IMR-90 (cell line): ENCODE results near the gene COL8A1. TPM values are rescaled to one million over a fixed set of nuclear protein-coding genes. Genes with fewer than 3 reads are reported as not detected.

Experiments used
- ATAC-seq: fragments of 200-7000 bp; cut with Tn5 transposase; 2 replicates; pipeline ENCODE4 v1.9.1; 2020; ENCODE audit warnings: low read depth, mild to moderate bottlenecking, moderate library complexity
- BruUV-seq: library from RNA; stranded (reverse); fragments of 400-500 nt; replicated peaks from 2 replicates; lab custom pipeline; 2021; lab: Mats Ljungman, UMichigan
- CTCF ChIA-PET: fragments of 300-600 bp; formaldehyde crosslinking; extraction: SDS; loops from one replicate; lab custom pipeline; 2021; ENCODE audit warnings: antibody characterized with exemption; lab: Yijun Ruan, JAX
- POLR2A ChIA-PET: fragments of 300-600 bp; sonication (Branson Sonifier 250); formaldehyde crosslinking; loops from one replicate; lab custom pipeline; 2022; ENCODE audit warnings: antibody characterized with exemption; ENCODE audit not compliant: unreplicated experiment; lab: Charles Lee
- DNase-seq: peaks from one replicate; pipeline ENCODE4 v3.0.0; 2013
- H2AFZ ChIP-seq: replicated peaks from 2 replicates; pipeline ENCODE3; 2013; ENCODE audit warnings: low read length, mild to moderate bottlenecking; ENCODE audit not compliant: poor library complexity
- H2AK5ac ChIP-seq: 2 replicates; pipeline ENCODE4 v1.6.1; 2013; ENCODE audit warnings: low read depth, low read length, inconsistent platforms
- H2AK9ac ChIP-seq: replicated peaks from 2 replicates; pipeline ENCODE3; 2013; ENCODE audit warnings: mild to moderate bottlenecking, low read depth, low read length, moderate library complexity; ENCODE audit not compliant: poor library complexity
- H2BK120ac ChIP-seq: 2 replicates; pipeline ENCODE4 v1.6.1; 2013; ENCODE audit warnings: low read depth, low read length, inconsistent platforms
- H2BK15ac ChIP-seq: 3 replicates; pipeline ENCODE4 v1.6.1; 2013; ENCODE audit warnings: low read depth, low read length, inconsistent platforms
- H2BK20ac ChIP-seq: 2 replicates; pipeline ENCODE4 v1.6.1; 2013; ENCODE audit warnings: low read depth, mild to moderate bottlenecking, inconsistent platforms, low read length, moderate library complexity
- H2BK5ac ChIP-seq: 2 replicates; pipeline ENCODE4 v1.6.1; 2013; ENCODE audit warnings: mild to moderate bottlenecking, low read depth, low read length, inconsistent platforms; ENCODE audit not compliant: poor library complexity, severe bottlenecking
- H3K14ac ChIP-seq: replicated peaks from 2 replicates; pipeline ENCODE4 v1.6.1; 2013; ENCODE audit warnings: low read depth, low read length, inconsistent platforms
- H3K18ac ChIP-seq: 2 replicates; pipeline ENCODE4 v1.6.1; 2013; ENCODE audit warnings: low read depth, low read length, control low read depth
- H3K23ac ChIP-seq: 2 replicates; pipeline ENCODE4 v1.6.1; 2013; ENCODE audit warnings: low read depth, low read length, inconsistent platforms
- H3K27ac ChIP-seq: 2 replicates; pipeline ENCODE4 v1.5.1; 2013; ENCODE audit warnings: mild to moderate bottlenecking, control low read depth, low read length; ENCODE audit not compliant: insufficient read depth
- H3K27me3 ChIP-seq: 2 replicates; pipeline ENCODE4 v1.6.1; 2013; ENCODE audit warnings: low read length; ENCODE audit not compliant: control insufficient read depth, insufficient read depth
- H3K36me3 ChIP-seq: 2 replicates; pipeline ENCODE4 v1.6.1; 2013; ENCODE audit warnings: low read length, mixed read lengths; ENCODE audit not compliant: control insufficient read depth, insufficient read depth
- H3K4ac ChIP-seq: 2 replicates; pipeline ENCODE4 v1.6.1; 2013; ENCODE audit warnings: low read depth, low read length, inconsistent platforms
- H3K4me1 ChIP-seq: 2 replicates; pipeline ENCODE4 v1.6.1; 2013; ENCODE audit warnings: low read length, mixed read lengths; ENCODE audit not compliant: control insufficient read depth, insufficient read depth
- H3K4me2 ChIP-seq: 2 replicates; pipeline ENCODE4 v1.6.1; 2013; ENCODE audit warnings: low read depth, mild to moderate bottlenecking, control low read depth, low read length, moderate library complexity
- H3K4me3 ChIP-seq: 2 replicates; pipeline ENCODE4 v1.5.1; 2013; ENCODE audit warnings: low read depth, mild to moderate bottlenecking, control low read depth, low read length, moderate library complexity; ENCODE audit not compliant: insufficient read depth
- H3K56ac ChIP-seq: 2 replicates; pipeline ENCODE4 v1.6.1; 2013; ENCODE audit warnings: low read length, inconsistent platforms; ENCODE audit not compliant: insufficient read depth; ENCODE audit errors: extremely low read depth
- H3K79me1 ChIP-seq, 2 experiments: 2 replicates each; pipeline ENCODE4 v1.6.1; 2013; ENCODE audit warnings: low read length in 2 of 2, inconsistent platforms in 1 of 2, low read depth in 1 of 2
- H3K9ac ChIP-seq: 2 replicates; pipeline ENCODE4 v1.6.1; 2013; ENCODE audit warnings: low read depth, low read length, control low read depth
- H3K9me1 ChIP-seq: 2 replicates; pipeline ENCODE4 v1.6.1; 2013; ENCODE audit warnings: low read length, inconsistent platforms; ENCODE audit not compliant: insufficient read depth
- H3K9me3 ChIP-seq: 2 replicates; pipeline ENCODE4 v1.6.1; 2013; ENCODE audit warnings: low read length; ENCODE audit not compliant: control insufficient read depth, insufficient read depth
- H4K20me1 ChIP-seq: 2 replicates; pipeline ENCODE4 v1.6.1; 2013; ENCODE audit warnings: low read length, inconsistent platforms; ENCODE audit not compliant: insufficient read depth
- H4K5ac ChIP-seq: 2 replicates; pipeline ENCODE4 v1.6.1; 2013; ENCODE audit warnings: mild to moderate bottlenecking, low read depth, low read length, control low read depth
- H4K8ac ChIP-seq, 2 experiments: 2 replicates each; pipeline ENCODE4 v1.6.1; 2013; ENCODE audit warnings: low read depth in 2 of 2, low read length in 2 of 2, control low read depth in 1 of 2, inconsistent platforms in 1 of 2
- H4K91ac ChIP-seq: 2 replicates; pipeline ENCODE4 v1.6.1; 2013; ENCODE audit warnings: low read depth, low read length, inconsistent platforms; ENCODE audit not compliant: insufficient read depth
- CEBPB ChIP-seq: IDR thresholded peaks from 2 replicates; pipeline ENCODE4 v1.6.1; 2012; ENCODE audit warnings: low read depth, low read length, improper control_type of control experiment
- CHD1 ChIP-seq: IDR thresholded peaks from 2 replicates; pipeline ENCODE4 v1.6.1; 2012; ENCODE audit warnings: low read depth, low read length, improper control_type of control experiment
- CTCF ChIP-seq: conservative IDR thresholded peaks from 2 replicates; pipeline ENCODE4 v1.5.1; 2012; ENCODE audit warnings: mild to moderate bottlenecking, low read depth, low read length, improper control_type of control experiment
- ELK1 ChIP-seq: fragments of 150-350 bp; IDR thresholded peaks from 2 replicates; pipeline ENCODE4 v1.6.1; 2016; ENCODE audit warnings: low read depth, mild to moderate bottlenecking, low read length, moderate library complexity, borderline replicate concordance
- FOS ChIP-seq: fragments of 150-350 bp; IDR thresholded peaks from 2 replicates; pipeline ENCODE4 v1.6.1; 2016; ENCODE audit warnings: low read depth, low read length
- MAZ ChIP-seq: IDR thresholded peaks from 2 replicates; pipeline ENCODE4 v1.6.1; 2012; ENCODE audit warnings: low read depth, mild to moderate bottlenecking, low read length, improper control_type of control experiment, moderate library complexity, borderline replicate concordance
- MXI1 ChIP-seq: IDR thresholded peaks from 2 replicates; pipeline ENCODE4 v1.6.1; 2012; ENCODE audit warnings: low read depth, mild to moderate bottlenecking, low read length, moderate library complexity, borderline replicate concordance
- NFE2L2 ChIP-seq: fragments of 150-350 bp; IDR thresholded peaks from 2 replicates; pipeline ENCODE4 v1.6.1; 2016; ENCODE audit warnings: low read depth, mild to moderate bottlenecking, low read length
- POLR2A ChIP-seq: IDR thresholded peaks from 2 replicates; pipeline ENCODE4 v1.6.1; 2012; ENCODE audit warnings: mild to moderate bottlenecking, low read depth, low read length
- RAD21 ChIP-seq: IDR thresholded peaks from 2 replicates; pipeline ENCODE4 v1.6.1; 2012; ENCODE audit warnings: low read length, improper control_type of control experiment
- RFX5 ChIP-seq: IDR thresholded peaks from 2 replicates; pipeline ENCODE4 v1.8.0; 2012; ENCODE audit warnings: low read depth, mild to moderate bottlenecking, low read length, moderate library complexity
- SMC3 ChIP-seq: fragments of 150-350 bp; IDR thresholded peaks from 2 replicates; pipeline ENCODE4 v1.6.1; 2016; ENCODE audit warnings: low read depth, mild to moderate bottlenecking, antibody characterized with exemption, low read length, moderate library complexity
- WGBS, 2 experiments: methylation state at CpG; one replicate each; pipeline versions ENCODE4 v1.1.5 to v1.1.7; 2013; ENCODE audit warnings: missing lambda C conversion rate in 2 of 2; ENCODE audit not compliant: insufficient read length in 1 of 2; ENCODE audit errors: extremely low coverage in 2 of 2; 5-methylcytosine and 5-hydroxymethylcytosine counted together
- dilution Hi-C: fragments of 300-500 bp; cut with HindIII; formaldehyde crosslinking; loops from one replicate; pipeline ENCODE4 v1.14.3; 2018; ENCODE audit warnings: low sequenced_read_pairs; ENCODE audit not compliant: unreplicated experiment
- in situ Hi-C: fragments of 300-500 bp; cut with MboI; formaldehyde crosslinking; loops from 3 replicates; pipeline ENCODE4 v1.14.3; 2019; ENCODE audit warnings: low sequenced_read_pairs, inconsistent platforms, mixed read lengths
- intact Hi-C: fragments of 100-400 bp; cut with micrococcal nuclease; formaldehyde crosslinking; loops from 2 replicates; pipeline ENCODE4 v1.10.0; 2022
- polyA plus RNA-seq, 3 experiments: library from polyadenylated mRNA; depleted of rRNA; stranded (reverse); fragments of >200 nt; gene quantifications; 2 replicates each; pipeline ENCODE4 v1.2.3, GENCODE V29; 2012; ENCODE audit warnings: low replicate concordance in 1 of 3
- total RNA-seq: library from RNA; depleted of rRNA; stranded (reverse); fragments of >200 nt; gene quantifications from 2 replicates; pipeline ENCODE4 v1.2.3, GENCODE V29; 2012

COL8A1 gene
- total and polyA plus RNA-seq, 2 of the 4 experiments (the other 2 are of a cell fraction), result 119 to 151 TPM

- in situ Hi-C loops, result loop anchor here (25.0 kb wide), 1 partner anchor 891 kb away; no protein-coding TSS in a partner anchor
- intact Hi-C loops, result no loop called here
Measured at GRCh38 chr3:99845999-99846398, 207.6 kb downstream of the COL8A1 start.

More at GRCh38 chr3:99845999-99846398, 207.6 kb downstream of the COL8A1 start:
- Histone ChIP-seq H3K27ac (peak overlapping the region; percentile 35; the same call in 1 of the 2 replicates), H4K8ac (no peak overlapping the region; a peak in 1 of 4 replicates), H3K23ac (no peak overlapping the region), H3K9ac (no peak overlapping the region), H3K4me1 (peaks cover 15% of the 10 kb centered on the region), H2BK120ac (no peak overlapping the region), H3K4me2 (no peak overlapping the region), H2BK5ac (peak overlapping the region; percentile 53), H3K4ac (no peak overlapping the region), H2AK9ac (no peak overlapping the region), H3K14ac (no peak overlapping the region), H2AFZ (no peak overlapping the region), H2BK20ac (no peak overlapping the region), H3K9me3 (no peaks in the 10 kb centered on the region), H3K18ac (0 out of 2 replicates have a peak overlapping the region, but pooled peaks have one; percentile 45), H3K36me3 (peaks cover 17% of the 10 kb centered on the region), H3K79me1 (peaks cover 32 to 62% of the 10 kb centered on the region in 2 experiments), H3K56ac (no peak overlapping the region), H2BK15ac (no peak overlapping the region), H2AK5ac (no peak overlapping the region), H3K27me3 (no peaks in the 10 kb centered on the region), H3K9me1 (peaks cover 12% of the 10 kb centered on the region), H3K4me3 (no peak overlapping the region), H4K91ac (no peak overlapping the region), H4K5ac (peak overlapping the region; percentile 49; the same call in 1 of the 2 replicates), H4K20me1 (peaks cover 18% of the 10 kb centered on the region)
- ChIA-PET CTCF (interaction anchor here (0.7 to 1.3 kb wide), 3 partner anchors 199 to 408 kb away, joined by 3 to 7 read pairs (median 4); no protein-coding TSS in a partner anchor), POLR2A (no interaction called here)
- BruUV-seq, result no TSS peak
- DNase-seq (no peak), ATAC-seq (no peak)
- TF ChIP-seq FOS, result no peak
- no peak for TF ChIP-seq CHD1
- no peak for TF ChIP-seq ELK1
- TF ChIP-seq RAD21, result no peak
- TF ChIP-seq CEBPB, result no peak
- no peak for TF ChIP-seq MXI1
- TF ChIP-seq NFE2L2, result no peak
- no peak for TF ChIP-seq RFX5
- no peak for TF ChIP-seq POLR2A
- no peak for TF ChIP-seq SMC3
- TF ChIP-seq CTCF, result no peak
- TF ChIP-seq MAZ, result no peak
- dilution Hi-C loops, result no loop called here
- WGBS, 2 experiments, result no CpG with 5 or more reads among the region's 2 CpGs
